GM12874 (cell line): Measurements from ENCODE around the gene OR2W1.
A peak's percentile ranks its signal among the peaks of the same experiment; 100 is the strongest.

Source experiments
- TF ChIP-seq, protein P1 (sequence below): IDR thresholded peaks from 2 replicates; pipeline ENCODE4 v1.5.1; 2011; ENCODE audit warnings: low read depth, mild to moderate bottlenecking, control low read depth, low read length, moderate library complexity; ENCODE audit not compliant: insufficient read depth

OR2W1 gene, protein sequence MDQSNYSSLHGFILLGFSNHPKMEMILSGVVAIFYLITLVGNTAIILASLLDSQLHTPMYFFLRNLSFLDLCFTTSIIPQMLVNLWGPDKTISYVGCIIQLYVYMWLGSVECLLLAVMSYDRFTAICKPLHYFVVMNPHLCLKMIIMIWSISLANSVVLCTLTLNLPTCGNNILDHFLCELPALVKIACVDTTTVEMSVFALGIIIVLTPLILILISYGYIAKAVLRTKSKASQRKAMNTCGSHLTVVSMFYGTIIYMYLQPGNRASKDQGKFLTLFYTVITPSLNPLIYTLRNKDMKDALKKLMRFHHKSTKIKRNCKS

DNA sequence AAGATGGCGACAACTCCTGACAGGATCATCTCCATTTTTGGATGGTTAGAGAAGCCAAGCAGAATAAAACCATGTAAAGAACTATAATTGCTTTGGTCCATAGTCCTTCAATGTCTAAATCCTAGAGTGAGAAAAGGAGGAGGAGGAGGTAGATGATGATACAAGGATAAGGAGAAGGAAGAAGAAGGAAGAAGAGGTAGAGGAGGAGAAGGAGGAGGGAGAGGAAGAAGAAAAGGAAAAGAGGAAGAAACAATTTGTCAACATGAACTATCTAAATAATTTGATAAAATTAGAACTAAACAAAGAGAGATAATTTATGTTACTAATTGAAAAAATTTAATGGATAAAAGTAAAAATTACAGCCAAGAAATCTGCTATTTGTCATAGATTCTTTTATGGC lies at the start of gene OR2W1:
TSS of gene OR2W1 (minus strand) at position 101 of the 400 bp plus-strand sequence. CDS start at position 101, 0 bp downstream.
- TF ChIP-seq, protein P1, sequence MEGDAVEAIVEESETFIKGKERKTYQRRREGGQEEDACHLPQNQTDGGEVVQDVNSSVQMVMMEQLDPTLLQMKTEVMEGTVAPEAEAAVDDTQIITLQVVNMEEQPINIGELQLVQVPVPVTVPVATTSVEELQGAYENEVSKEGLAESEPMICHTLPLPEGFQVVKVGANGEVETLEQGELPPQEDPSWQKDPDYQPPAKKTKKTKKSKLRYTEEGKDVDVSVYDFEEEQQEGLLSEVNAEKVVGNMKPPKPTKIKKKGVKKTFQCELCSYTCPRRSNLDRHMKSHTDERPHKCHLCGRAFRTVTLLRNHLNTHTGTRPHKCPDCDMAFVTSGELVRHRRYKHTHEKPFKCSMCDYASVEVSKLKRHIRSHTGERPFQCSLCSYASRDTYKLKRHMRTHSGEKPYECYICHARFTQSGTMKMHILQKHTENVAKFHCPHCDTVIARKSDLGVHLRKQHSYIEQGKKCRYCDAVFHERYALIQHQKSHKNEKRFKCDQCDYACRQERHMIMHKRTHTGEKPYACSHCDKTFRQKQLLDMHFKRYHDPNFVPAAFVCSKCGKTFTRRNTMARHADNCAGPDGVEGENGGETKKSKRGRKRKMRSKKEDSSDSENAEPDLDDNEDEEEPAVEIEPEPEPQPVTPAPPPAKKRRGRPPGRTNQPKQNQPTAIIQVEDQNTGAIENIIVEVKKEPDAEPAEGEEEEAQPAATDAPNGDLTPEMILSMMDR: no peak

DNA sequence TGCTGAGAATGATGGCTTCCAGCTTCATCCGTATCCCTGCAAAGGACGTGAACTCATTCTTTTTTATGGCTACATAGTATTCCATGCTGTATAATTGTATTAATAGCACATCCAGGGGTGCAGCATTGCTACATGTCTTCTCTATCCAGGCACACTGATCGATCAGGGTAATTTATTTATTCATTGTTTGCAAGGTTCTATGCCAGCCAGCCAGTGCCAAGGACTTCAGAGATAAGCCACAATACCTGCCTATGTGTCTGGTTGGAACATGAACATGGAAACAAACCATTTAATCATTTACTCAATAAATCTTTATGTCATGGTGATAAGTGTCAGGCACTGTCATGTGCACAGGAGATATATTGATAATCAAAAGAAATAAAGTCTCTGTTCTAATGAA lies 48.0 kb upstream of the OR2W1 start:
- TF ChIP-seq, protein P1: no peak

DNA sequence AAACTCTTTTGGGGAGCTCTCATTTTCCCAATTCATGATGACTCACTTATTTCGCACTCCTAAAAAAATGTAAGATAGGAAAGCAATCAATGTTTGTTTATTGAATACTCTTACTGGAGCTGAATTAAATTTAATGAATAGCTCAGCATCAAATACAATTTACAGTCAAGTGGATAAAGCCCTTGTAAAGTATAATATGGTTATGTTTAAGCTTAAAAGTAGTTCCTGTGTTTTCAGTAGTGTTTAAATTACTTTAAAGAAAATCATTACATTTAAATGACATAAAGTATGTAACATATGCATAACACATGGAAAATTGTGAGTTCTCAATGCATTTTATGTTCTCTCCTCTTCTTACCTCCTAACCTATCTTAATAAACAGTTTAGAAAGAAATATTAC lies 42.2 kb upstream of the OR2W1 start, which contains the start of gene OR2B3:
TSS of gene OR2B3 (minus strand) at position 101 of the 400 bp plus-strand sequence. CDS start at position 36, 65 bp downstream.
- TF ChIP-seq, protein P1: no peak

DNA sequence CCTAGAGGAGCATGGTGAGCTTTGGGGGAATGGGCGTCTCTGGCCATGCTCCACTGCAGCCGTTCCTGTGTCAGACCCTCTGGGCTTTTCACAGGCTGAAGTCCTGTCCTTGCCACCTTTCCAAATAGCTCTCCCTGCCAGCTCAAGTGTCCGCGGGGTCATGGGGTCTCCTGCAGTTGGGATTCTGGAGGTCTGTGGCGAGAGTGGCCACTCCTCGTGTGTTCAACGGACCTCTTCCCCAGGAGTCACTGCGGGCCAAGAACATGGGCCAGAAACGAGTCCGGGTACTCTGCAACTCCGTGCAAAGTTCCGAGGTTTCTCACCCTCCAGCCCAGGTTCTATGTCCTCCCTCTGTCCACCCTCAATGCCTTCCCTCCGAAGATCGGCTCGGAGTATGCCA lies 37.5 kb upstream of the OR2W1 start:
- TF ChIP-seq, protein P1: no peak

DNA sequence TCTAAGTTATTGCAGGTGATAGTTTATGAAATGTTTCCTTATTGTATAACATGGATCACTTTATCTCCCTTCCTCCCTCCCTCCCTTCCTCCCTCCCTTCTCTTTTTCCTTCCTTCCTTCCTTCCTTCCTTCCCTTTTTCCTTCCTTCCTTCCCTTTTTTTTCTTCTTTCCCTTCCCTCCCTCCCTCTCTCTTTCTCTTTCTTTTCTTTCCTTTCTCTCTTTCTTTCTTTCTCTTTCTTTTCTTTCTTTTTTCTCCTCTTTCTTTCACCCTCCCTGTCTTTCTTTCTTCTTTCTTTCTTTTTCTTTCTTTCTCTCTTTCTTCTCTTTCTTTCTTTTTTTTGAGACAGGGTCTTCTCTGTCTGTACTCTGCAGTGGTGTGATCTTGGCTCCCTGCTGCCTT lies 36.3 kb upstream of the OR2W1 start:
- TF ChIP-seq, protein P1: no peak

DNA sequence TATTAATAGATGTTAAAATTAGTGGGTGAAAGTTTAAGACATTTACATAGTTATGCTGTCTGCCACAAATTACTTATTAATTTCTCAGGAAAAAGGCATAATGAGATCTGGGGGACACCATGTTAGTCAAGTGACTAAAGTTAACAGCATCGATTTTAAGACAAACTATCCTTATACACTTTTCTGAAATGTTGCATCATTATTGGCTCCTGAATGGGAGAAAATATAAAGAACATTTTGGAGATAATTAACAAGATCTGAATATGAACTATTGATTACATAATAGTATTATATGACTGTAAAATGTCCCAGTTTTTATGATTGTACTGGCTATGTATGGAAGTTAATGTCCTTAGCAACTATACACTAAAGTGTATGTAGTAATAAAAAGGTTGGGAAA lies 34.2 kb upstream of the OR2W1 start:
- TF ChIP-seq, protein P1: no peak

DNA sequence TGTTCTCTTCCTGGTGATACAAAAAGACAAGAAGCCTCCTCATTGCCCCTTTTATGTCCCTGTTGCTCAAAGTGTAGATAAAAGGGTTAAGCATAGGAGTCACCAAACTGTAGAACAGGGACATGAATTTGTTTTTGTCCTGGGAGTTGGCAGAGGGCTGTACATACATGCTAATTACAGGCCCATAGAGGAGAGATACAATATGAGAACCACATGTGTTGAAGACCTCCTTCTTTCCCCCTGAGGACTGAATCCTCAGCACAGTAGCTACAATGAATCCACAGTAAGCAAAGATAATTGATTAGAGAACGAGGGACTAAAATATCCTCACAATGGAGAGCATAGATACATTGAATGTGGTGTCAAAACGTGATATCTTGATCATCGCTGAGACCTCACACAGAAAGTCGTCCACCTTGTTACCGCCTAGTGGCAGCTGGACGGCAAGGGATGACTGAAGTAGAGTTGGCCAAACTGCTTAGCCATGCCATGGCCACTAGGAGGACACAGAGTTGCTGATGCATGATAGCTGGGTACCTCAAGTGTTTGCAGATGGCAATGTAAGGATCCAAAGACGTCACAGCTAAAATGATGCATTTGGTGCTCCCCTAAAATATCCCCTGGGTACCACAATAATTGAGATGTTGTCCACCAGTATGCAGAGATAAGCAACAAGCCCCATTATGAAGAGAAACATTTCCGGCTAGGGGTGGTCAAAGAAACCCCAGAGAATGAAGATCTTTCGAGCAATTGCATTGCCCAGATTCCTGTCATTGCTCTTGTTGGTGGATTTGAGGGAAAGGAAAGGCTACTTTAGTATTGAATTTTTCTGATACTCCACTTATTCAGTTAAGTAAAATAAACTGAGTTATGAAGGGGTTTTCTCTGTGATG lies 27.1 kb upstream of the OR2W1 start:
- TF ChIP-seq, protein P1: peak; percentile 77
